ENCODE results near the gene LMNA. TPM values are rescaled to one million over a fixed set of nuclear protein-coding genes. Genes with fewer than 3 reads are reported as not detected.
A peak's percentile ranks its signal among the peaks of the same experiment; 100 is the strongest.

Gene LMNA
- total and polyA plus RNA-seq, 10 of the 15 experiments (the other 5 are each of a cell fraction or from before 2014, with no cell fraction given), result 0.42 to 334 (median 81.1) TPM

DNA sequence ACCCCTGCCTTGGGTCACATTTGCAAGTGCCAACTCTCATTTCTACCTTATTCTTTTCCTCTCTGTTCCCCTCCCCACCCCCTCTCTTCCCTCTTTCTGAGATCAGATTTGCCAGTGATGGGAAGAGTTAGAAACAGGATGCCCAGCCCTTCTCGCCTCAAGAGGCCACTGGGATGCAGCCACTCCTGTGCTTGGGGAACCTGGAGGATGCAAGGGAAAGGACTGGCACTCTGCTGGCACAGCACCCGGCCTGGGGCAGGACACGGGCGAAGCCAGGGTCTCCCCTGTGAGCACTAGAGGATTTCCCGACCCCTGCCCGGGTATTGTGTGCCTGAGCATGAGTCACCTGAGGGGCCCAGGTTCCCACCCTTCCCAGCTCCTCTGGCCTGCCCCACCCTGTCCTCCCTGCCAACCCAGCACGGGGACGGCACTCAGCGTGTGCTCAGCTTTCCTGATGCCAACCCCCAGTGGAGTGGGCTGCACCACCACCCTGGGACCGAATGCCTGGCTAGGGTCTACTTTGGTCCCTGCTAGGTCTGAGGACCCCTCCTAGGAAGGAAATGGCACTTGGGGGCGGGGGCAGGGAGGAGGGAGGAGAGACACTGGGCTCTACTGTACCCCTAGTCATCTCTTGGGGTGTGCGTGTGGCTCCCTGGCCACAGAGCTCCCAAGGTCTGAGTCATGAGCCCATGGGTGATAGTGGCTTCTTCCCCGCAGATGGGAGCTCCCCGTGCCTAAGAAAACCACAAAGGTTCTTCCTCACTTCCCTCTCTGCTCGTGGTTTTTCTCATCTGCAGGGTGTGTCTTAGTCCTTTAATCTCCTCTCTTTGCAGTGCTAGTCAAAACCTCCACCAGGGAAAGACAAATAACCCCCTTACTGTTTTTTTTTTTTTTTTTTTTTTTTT is 12.4 kb downstream of the LMNA start (continued):
- TF ChIP-seq, protein P1, sequence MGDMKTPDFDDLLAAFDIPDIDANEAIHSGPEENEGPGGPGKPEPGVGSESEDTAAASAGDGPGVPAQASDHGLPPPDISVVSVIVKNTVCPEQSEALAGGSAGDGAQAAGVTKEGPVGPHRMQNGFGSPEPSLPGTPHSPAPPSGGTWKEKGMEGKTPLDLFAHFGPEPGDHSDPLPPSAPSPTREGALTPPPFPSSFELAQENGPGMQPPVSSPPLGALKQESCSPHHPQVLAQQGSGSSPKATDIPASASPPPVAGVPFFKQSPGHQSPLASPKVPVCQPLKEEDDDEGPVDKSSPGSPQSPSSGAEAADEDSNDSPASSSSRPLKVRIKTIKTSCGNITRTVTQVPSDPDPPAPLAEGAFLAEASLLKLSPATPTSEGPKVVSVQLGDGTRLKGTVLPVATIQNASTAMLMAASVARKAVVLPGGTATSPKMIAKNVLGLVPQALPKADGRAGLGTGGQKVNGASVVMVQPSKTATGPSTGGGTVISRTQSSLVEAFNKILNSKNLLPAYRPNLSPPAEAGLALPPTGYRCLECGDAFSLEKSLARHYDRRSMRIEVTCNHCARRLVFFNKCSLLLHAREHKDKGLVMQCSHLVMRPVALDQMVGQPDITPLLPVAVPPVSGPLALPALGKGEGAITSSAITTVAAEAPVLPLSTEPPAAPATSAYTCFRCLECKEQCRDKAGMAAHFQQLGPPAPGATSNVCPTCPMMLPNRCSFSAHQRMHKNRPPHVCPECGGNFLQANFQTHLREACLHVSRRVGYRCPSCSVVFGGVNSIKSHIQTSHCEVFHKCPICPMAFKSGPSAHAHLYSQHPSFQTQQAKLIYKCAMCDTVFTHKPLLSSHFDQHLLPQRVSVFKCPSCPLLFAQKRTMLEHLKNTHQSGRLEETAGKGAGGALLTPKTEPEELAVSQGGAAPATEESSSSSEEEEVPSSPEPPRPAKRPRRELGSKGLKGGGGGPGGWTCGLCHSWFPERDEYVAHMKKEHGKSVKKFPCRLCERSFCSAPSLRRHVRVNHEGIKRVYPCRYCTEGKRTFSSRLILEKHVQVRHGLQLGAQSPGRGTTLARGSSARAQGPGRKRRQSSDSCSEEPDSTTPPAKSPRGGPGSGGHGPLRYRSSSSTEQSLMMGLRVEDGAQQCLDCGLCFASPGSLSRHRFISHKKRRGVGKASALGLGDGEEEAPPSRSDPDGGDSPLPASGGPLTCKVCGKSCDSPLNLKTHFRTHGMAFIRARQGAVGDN (IDR thresholded peaks at IDR 0.05), result 0 out of 2 replicates have a peak, but pooled peaks have one; percentile 9
- TF ChIP-seq NFYA (IDR thresholded peaks at IDR 0.05; ENCODE audit: borderline replicate concordance, low read depth, low read length) (no peak), FOXK2 (IDR thresholded peaks at IDR 0.05) (no peak), EGR1 (IDR thresholded peaks at IDR 0.05; ENCODE audit: borderline replicate concordance in 1 of 2, low read depth in 2 of 2, low read length in 2 of 2) (no peak), BCL11A (IDR thresholded peaks at IDR 0.05; ENCODE audit: low read depth, low read length) (peak; percentile 97), RELA (IDR thresholded peaks at IDR 0.05; ENCODE audit: borderline replicate concordance, partially characterized antibody) (peak; percentile 78), DPF2 (IDR thresholded peaks at IDR 0.05) (peak; percentile 95), ZNF24 (IDR thresholded peaks at IDR 0.05) (no peak), SUZ12 (IDR thresholded peaks at IDR 0.05; ENCODE audit: unreplicated experiment) (no peak), IKZF1 (conservative IDR thresholded peaks at IDR 0.05) (peak; percentile 98), NKRF (conservative IDR thresholded peaks at IDR 0.05) (0 out of 2 replicates have a peak, but pooled peaks have one; percentile 24), TCF7 (IDR thresholded peaks at IDR 0.05; ENCODE audit: borderline replicate concordance) (no peak; the same call in none of the 2 replicates), ZNF592 (IDR thresholded peaks at IDR 0.05) (no peak), SMAD5 (IDR thresholded peaks at IDR 0.05; ENCODE audit: low read depth) (0 out of 2 replicates have a peak, but pooled peaks have one; percentile 4), TARDBP (IDR thresholded peaks at IDR 0.05; ENCODE audit: borderline replicate concordance) (no peak), CHD2 (IDR thresholded peaks at IDR 0.05; ENCODE audit: borderline replicate concordance, low read depth, low read length) (peak; percentile 72; the same call in 1 of the 2 replicates), YBX1 (IDR thresholded peaks at IDR 0.05) (no peak)
- TF ChIP-seq, protein P2, sequence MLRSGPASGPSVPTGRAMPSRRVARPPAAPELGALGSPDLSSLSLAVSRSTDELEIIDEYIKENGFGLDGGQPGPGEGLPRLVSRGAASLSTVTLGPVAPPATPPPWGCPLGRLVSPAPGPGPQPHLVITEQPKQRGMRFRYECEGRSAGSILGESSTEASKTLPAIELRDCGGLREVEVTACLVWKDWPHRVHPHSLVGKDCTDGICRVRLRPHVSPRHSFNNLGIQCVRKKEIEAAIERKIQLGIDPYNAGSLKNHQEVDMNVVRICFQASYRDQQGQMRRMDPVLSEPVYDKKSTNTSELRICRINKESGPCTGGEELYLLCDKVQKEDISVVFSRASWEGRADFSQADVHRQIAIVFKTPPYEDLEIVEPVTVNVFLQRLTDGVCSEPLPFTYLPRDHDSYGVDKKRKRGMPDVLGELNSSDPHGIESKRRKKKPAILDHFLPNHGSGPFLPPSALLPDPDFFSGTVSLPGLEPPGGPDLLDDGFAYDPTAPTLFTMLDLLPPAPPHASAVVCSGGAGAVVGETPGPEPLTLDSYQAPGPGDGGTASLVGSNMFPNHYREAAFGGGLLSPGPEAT (IDR thresholded peaks at IDR 0.05; ENCODE audit: low read depth), result peak; percentile 97

All from GM12878 (cell line).